Loucy (cell line): ENCODE data around the gene ATP10A.

Source experiments
- EZH2phosphoT487 ChIP-seq: fragments of 200-600 bp; IDR thresholded peaks from 2 replicates; pipeline ENCODE4 v1.6.1; 2018; ENCODE audit warnings: antibody characterized with exemption, mild to moderate bottlenecking, moderate library complexity, borderline replicate concordance
- TF ChIP-seq, protein P1 (sequence below): fragments of 200-600 bp; sonication (generic); conservative IDR thresholded peaks from 2 replicates; pipeline ENCODE4 v1.5.1; 2014; ENCODE audit warnings: mild to moderate bottlenecking, antibody characterized with exemption, low read length

- TF ChIP-seq, protein P1, sequence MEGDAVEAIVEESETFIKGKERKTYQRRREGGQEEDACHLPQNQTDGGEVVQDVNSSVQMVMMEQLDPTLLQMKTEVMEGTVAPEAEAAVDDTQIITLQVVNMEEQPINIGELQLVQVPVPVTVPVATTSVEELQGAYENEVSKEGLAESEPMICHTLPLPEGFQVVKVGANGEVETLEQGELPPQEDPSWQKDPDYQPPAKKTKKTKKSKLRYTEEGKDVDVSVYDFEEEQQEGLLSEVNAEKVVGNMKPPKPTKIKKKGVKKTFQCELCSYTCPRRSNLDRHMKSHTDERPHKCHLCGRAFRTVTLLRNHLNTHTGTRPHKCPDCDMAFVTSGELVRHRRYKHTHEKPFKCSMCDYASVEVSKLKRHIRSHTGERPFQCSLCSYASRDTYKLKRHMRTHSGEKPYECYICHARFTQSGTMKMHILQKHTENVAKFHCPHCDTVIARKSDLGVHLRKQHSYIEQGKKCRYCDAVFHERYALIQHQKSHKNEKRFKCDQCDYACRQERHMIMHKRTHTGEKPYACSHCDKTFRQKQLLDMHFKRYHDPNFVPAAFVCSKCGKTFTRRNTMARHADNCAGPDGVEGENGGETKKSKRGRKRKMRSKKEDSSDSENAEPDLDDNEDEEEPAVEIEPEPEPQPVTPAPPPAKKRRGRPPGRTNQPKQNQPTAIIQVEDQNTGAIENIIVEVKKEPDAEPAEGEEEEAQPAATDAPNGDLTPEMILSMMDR = no peak
- TF ChIP-seq EZH2phosphoT487 = no peak
Measured at GRCh38 chr15:25783607-25784540, 79.3 kb downstream of the ATP10A start.
